CD14-positive monocyte (primary cell): ENCODE results near the gene WDTC1. TPM values are rescaled to one million over a fixed set of nuclear protein-coding genes. Genes with fewer than 3 reads are reported as not detected.

ENCODE experiments used
- DNase-seq, 3 donors: peaks; one replicate each; pipeline ENCODE4 v3.0.0-alpha.2; 2011 to 2022
- H2AFZ ChIP-seq: 2 replicates; pipeline ENCODE4 v1.6.0; 2012; ENCODE audit warnings: mild to moderate bottlenecking, low read depth, low read length, inconsistent platforms; ENCODE audit not compliant: insufficient read depth, poor library complexity, severe bottlenecking
- H3K27ac ChIP-seq, 2 donors: 1 replicate in 1 of 2; 2 replicates in 1 of 2; pipeline ENCODE4 v1.5.1; 2012 to 2013; ENCODE audit warnings: low read length in 2 of 2, control low read depth in 1 of 2, inconsistent platforms in 1 of 2, low read depth in 1 of 2, mild to moderate bottlenecking in 1 of 2
- H3K27me3 ChIP-seq, 2 donors: one replicate each; pipeline versions ENCODE4 v1.6.0 to v1.6.1; 2011 to 2013; ENCODE audit warnings: low read length in 2 of 2; ENCODE audit not compliant: control insufficient read depth in 2 of 2, insufficient read depth in 2 of 2
- H3K36me3 ChIP-seq, 2 donors: replicated peaks in 1 of 2; 1 replicate in 1 of 2; 2 replicates in 1 of 2; pipeline versions ENCODE4 v1.5.1 to v1.6.1; 2012 to 2013; ENCODE audit warnings: low read length in 2 of 2, control low read depth in 1 of 2, inconsistent platforms in 1 of 2, mild to moderate bottlenecking in 1 of 2; ENCODE audit not compliant: insufficient read depth in 2 of 2, control insufficient read depth in 1 of 2
- H3K4me1 ChIP-seq, 2 donors: 1 replicate in 1 of 2; 2 replicates in 1 of 2; pipeline versions ENCODE4 v1.5.1 to v1.6.1; 2012 to 2013; ENCODE audit warnings: low read length in 2 of 2, control low read depth in 1 of 2, inconsistent platforms in 1 of 2, mild to moderate bottlenecking in 1 of 2, moderate library complexity in 1 of 2; ENCODE audit not compliant: insufficient read depth in 2 of 2, control insufficient read depth in 1 of 2
- H3K4me2 ChIP-seq: replicated peaks from 2 replicates; pipeline ENCODE3; 2012; ENCODE audit warnings: low read length, moderate library complexity, mild to moderate bottlenecking; ENCODE audit not compliant: poor library complexity, severe bottlenecking; ENCODE audit errors: extremely low read depth
- H3K4me3 ChIP-seq, 3 experiments: fragments of 200-600 bp in 1 of 3; sonication (generic) in 1 of 3; replicated peaks in 1 of 3; 1 replicate in 2 of 3; 2 replicates in 1 of 3; pipeline ENCODE4 v1.5.1; 2011 to 2013; ENCODE audit warnings: low read length in 3 of 3, mild to moderate bottlenecking in 3 of 3, control low read depth in 2 of 3, low read depth in 2 of 3, inconsistent platforms in 1 of 3, moderate library complexity in 1 of 3
- H3K79me2 ChIP-seq: 2 replicates; pipeline ENCODE4 v1.6.0; 2012; ENCODE audit warnings: mild to moderate bottlenecking, control low read depth, inconsistent platforms, low read length, moderate library complexity; ENCODE audit not compliant: insufficient read depth
- H3K9ac ChIP-seq: 2 replicates; pipeline ENCODE4 v1.6.0; 2017; ENCODE audit warnings: low read length, mild to moderate bottlenecking; ENCODE audit not compliant: insufficient read depth, poor library complexity, severe bottlenecking
- H3K9me3 ChIP-seq, 2 donors: replicated peaks in 1 of 2; 1 replicate in 1 of 2; 2 replicates in 1 of 2; pipeline versions ENCODE4 v1.5.1 to v1.6.1; 2012 to 2013; ENCODE audit warnings: low read length in 2 of 2, control low read depth in 1 of 2; ENCODE audit not compliant: control insufficient read depth in 1 of 2, insufficient read depth in 1 of 2
- H4K20me1 ChIP-seq: 2 replicates; pipeline ENCODE4 v1.6.0; 2012; ENCODE audit warnings: mild to moderate bottlenecking, low read length, control low read depth, moderate library complexity; ENCODE audit not compliant: insufficient read depth
- H3K27ac Mint-ChIP-seq, 7 donors: one replicate each; pipeline ENCODE4 v1.8.0; 2020; ENCODE audit warnings: mild to moderate bottlenecking in 7 of 7, mixed read lengths in 7 of 7, moderate library complexity in 6 of 7, inconsistent platforms in 2 of 7
- H3K27me3 Mint-ChIP-seq, 3 donors: one replicate each; pipeline ENCODE4 v1.8.0; 2021 to 2022; ENCODE audit warnings: low read depth in 3 of 3, mild to moderate bottlenecking in 3 of 3, mixed read lengths in 3 of 3, moderate library complexity in 3 of 3, inconsistent platforms in 1 of 3
- H3K36me3 Mint-ChIP-seq, 2 donors: one replicate each; pipeline ENCODE4 v1.8.0; 2020; ENCODE audit warnings: mixed read lengths in 2 of 2, inconsistent platforms in 1 of 2, mild to moderate bottlenecking in 1 of 2
- H3K4me1 Mint-ChIP-seq: one replicate; pipeline ENCODE4 v1.8.0; 2020; ENCODE audit warnings: mild to moderate bottlenecking, mixed read lengths
- H3K4me3 Mint-ChIP-seq, 2 donors: one replicate each; pipeline ENCODE4 v1.8.0; 2020; ENCODE audit warnings: mild to moderate bottlenecking in 2 of 2, mixed read lengths in 2 of 2, moderate library complexity in 1 of 2
- H3K9me3 Mint-ChIP-seq, 7 donors: one replicate each; pipeline ENCODE4 v1.8.0; 2020 to 2022; ENCODE audit warnings: mixed read lengths in 7 of 7, mild to moderate bottlenecking in 6 of 7, moderate library complexity in 6 of 7, inconsistent platforms in 2 of 7
- CTCF ChIP-seq: fragments of 200-600 bp; IDR thresholded peaks from one replicate; pipeline ENCODE4 v1.8.0; 2022; ENCODE audit warnings: antibody characterized with exemption, mild to moderate bottlenecking
- WGBS: methylation state at CpG from one replicate; pipeline ENCODE4 v1.1.5; 2013; ENCODE audit warnings: missing lambda C conversion rate; ENCODE audit not compliant: insufficient coverage; 5-methylcytosine and 5-hydroxymethylcytosine counted together
- intact Hi-C, 2 donors: fragments of 100-400 bp; cut with micrococcal nuclease; formaldehyde crosslinking; loops; one replicate each; pipeline versions ENCODE4 v1.15.0 to v1.15.1; 2023
- polyA plus RNA-seq, 3 donors: library from polyadenylated mRNA; depleted of rRNA in 1 of 3; unstranded in 2 of 3; stranded (reverse) in 1 of 3; fragments of 300-500 nt in 2 of 3; fragments of >200 nt in 1 of 3; fragmentation: Illumina TruSeq in 2 of 3; gene quantifications; 1 replicate in 2 of 3; 2 replicates in 1 of 3; pipeline ENCODE4 v1.2.3, GENCODE V29; 2012 to 2021

Gene WDTC1
- polyA plus RNA-seq, 3 donors = 2.1 to 26.6 (median 4.3) TPM

- no peak overlapping the region for H3K27ac ChIP-seq
- H3K9me3 ChIP-seq = no peaks in the 10 kb centered on the region
- peaks cover 43 to 56% of the 10 kb centered on the region in 2 donors for H3K36me3 Mint-ChIP-seq
- H3K9ac ChIP-seq = no peak overlapping the region
- no peaks in the 10 kb centered on the region for H3K4me1 Mint-ChIP-seq
- no peak overlapping the region for H3K4me3 ChIP-seq
- no peak overlapping the region for H2AFZ ChIP-seq
- WGBS = 100% methylated on average over 1 of the region's 6 CpGs
- H3K27me3 ChIP-seq = no peaks in the 10 kb centered on the region
- H4K20me1 ChIP-seq = no peaks in the 10 kb centered on the region
- intact Hi-C loops = loop anchor here in 1 of 2 donors (10.0 kb wide), 2 partner anchors 297 to 367 kb away; partner anchors contain the start of genes AHDC1 and IFI6
- H3K27me3 Mint-ChIP-seq = peaks cover 0 to 4% (median under 1%) of the 10 kb centered on the region in 3 donors
- H3K4me2 ChIP-seq = no peak overlapping the region
- no peak overlapping the region for H3K4me3 Mint-ChIP-seq
- peak overlapping the region in 3 of 7 donors; percentile 50 to 80 (median 62) for H3K27ac Mint-ChIP-seq
- H3K36me3 ChIP-seq = peaks cover 33 to 55% of the 10 kb centered on the region in 2 donors
- H3K4me1 ChIP-seq = no peaks in the 10 kb centered on the region
- no peak for DNase-seq
- H3K9me3 Mint-ChIP-seq = no peaks in the 10 kb centered on the region
- TF ChIP-seq CTCF = no peak
- no peaks in the 10 kb centered on the region for H3K79me2 ChIP-seq
Observed at GRCh38 chr1:27307874-27308598, 73.6 kb downstream of the WDTC1 start.

GRCh38 chr1:27314169-27314568 lies 79.7 kb downstream of the WDTC1 start:
- H3K36me3 ChIP-seq = peaks cover 0 to 12% of the 10 kb centered on the region in 2 donors
- H3K36me3 Mint-ChIP-seq = peaks cover 6 to 14% of the 10 kb centered on the region in 2 donors
- no peak for DNase-seq
- H3K4me2 ChIP-seq = no peak overlapping the region
- no peaks in the 10 kb centered on the region for H3K9me3 ChIP-seq
- no peak overlapping the region for H3K27ac ChIP-seq
- H4K20me1 ChIP-seq = no peaks in the 10 kb centered on the region
- no peak overlapping the region for H3K27ac Mint-ChIP-seq
- no peak overlapping the region for H3K4me3 Mint-ChIP-seq
- H2AFZ ChIP-seq = no peak overlapping the region
- no peak for TF ChIP-seq CTCF
- H3K27me3 Mint-ChIP-seq = peaks cover 10 to 24% (median 13%) of the 10 kb centered on the region in 3 donors
- H3K9ac ChIP-seq = no peak overlapping the region
- no peaks in the 10 kb centered on the region for H3K9me3 Mint-ChIP-seq
- no peaks in the 10 kb centered on the region for H3K4me1 Mint-ChIP-seq
- WGBS = 94% methylated on average over 2 of the region's 3 CpGs
- H3K79me2 ChIP-seq = no peaks in the 10 kb centered on the region
- no peak overlapping the region for H3K4me3 ChIP-seq
- H3K4me1 ChIP-seq = no peaks in the 10 kb centered on the region
- peaks cover 0 to 3% of the 10 kb centered on the region in 2 donors for H3K27me3 ChIP-seq
- intact Hi-C loops = no loop called here
